Endometrial microvascular endothelial cells (primary cell): Measurements from ENCODE around the gene CAMKK1. TPM values are rescaled to one million over a fixed set of nuclear protein-coding genes. Genes with fewer than 3 reads are reported as not detected.
"Not testable (repeated sequence)": the region's sequence is repeated elsewhere in the genome, so short reads cannot be mapped to it uniquely, and the experiment has no call there.

Source experiments
- in situ Hi-C: cut with HindIII; loops from 2 replicates; pipeline ENCODE4 v1.10.0; 2017; ENCODE audit warnings: low sequenced_read_pairs, low pct_unique_long_range_greater_than_20kb; ENCODE audit errors: inconsistent ontology term
- total RNA-seq: library from RNA; depleted of rRNA; stranded (reverse); fragments of >200 nt; gene quantifications from one replicate; pipeline ENCODE4 v1.2.3, GENCODE V29; 2015; ENCODE audit errors: inconsistent ontology term

CAMKK1 gene
- total RNA-seq, 1 donor from 2014 or later: 2.9 TPM

GRCh38 chr17:3859940-3860339 is 32.9 kb downstream of the CAMKK1 start:
- in situ Hi-C loops: no loop called here

GRCh38 chr17:3857261-3858105 is 35.4 kb downstream of the CAMKK1 start:
- in situ Hi-C loops: no loop called here

GRCh38 chr17:3854204-3854603 is 38.6 kb downstream of the CAMKK1 start:
- in situ Hi-C loops: not testable (repeated sequence)

GRCh38 chr17:3852561-3852960 is 40.3 kb downstream of the CAMKK1 start:
- in situ Hi-C loops: no loop called here

GRCh38 chr17:3851461-3852100 is 41.3 kb downstream of the CAMKK1 start:
- in situ Hi-C loops: no loop called here

- in situ Hi-C loops: no loop called here
These were observed 44.5 kb downstream of the CAMKK1 start for GRCh38 chr17:3848229-3848835.

GRCh38 chr17:3847165-3847670 is 45.6 kb downstream of the CAMKK1 start:
- in situ Hi-C loops: no loop called here

- in situ Hi-C loops: no loop called here
These were observed 46.3 kb downstream of the CAMKK1 start for GRCh38 chr17:3846437-3847164.

GRCh38 chr17:3845621-3846436 is 47.0 kb downstream of the CAMKK1 start, which contains the start of gene NCBP3:
TSS of gene NCBP3 (minus strand) at chr17:3846246. CDS start at chr17:3846223, 23 bp downstream.
- in situ Hi-C loops: no loop called here

GRCh38 chr17:3845291-3845620 is 47.6 kb downstream of the CAMKK1 start:
- in situ Hi-C loops: no loop called here

- in situ Hi-C loops: not testable (repeated sequence)
These were observed 48.3 kb downstream of the CAMKK1 start for GRCh38 chr17:3844556-3844955.

- in situ Hi-C loops: no loop called here
These were observed 48.8 kb downstream of the CAMKK1 start for GRCh38 chr17:3843935-3844516.

- in situ Hi-C loops: no loop called here
These were observed 54.6 kb downstream of the CAMKK1 start for GRCh38 chr17:3838206-3838605.

GRCh38 chr17:3836551-3836950 is 56.3 kb downstream of the CAMKK1 start:
- in situ Hi-C loops: no loop called here

- in situ Hi-C loops: no loop called here
These were observed 57.2 kb downstream of the CAMKK1 start for GRCh38 chr17:3835410-3836229.

GRCh38 chr17:3834811-3835210 is 58.0 kb downstream of the CAMKK1 start:
- in situ Hi-C loops: no loop called here

GRCh38 chr17:3828852-3829232 is 64.0 kb downstream of the CAMKK1 start:
- in situ Hi-C loops: no loop called here
